HPDE6-E6E7 (cell line): ENCODE measurements around the gene ABI3BP.
"Not testable (repeated sequence)": the region's sequence is repeated elsewhere in the genome, so short reads cannot be mapped to it uniquely, and the experiment has no call there.

ENCODE experiments used
- DNase-seq: peaks from one replicate; pipeline ENCODE4 v3.0.0; 2011; ENCODE audit warnings: missing footprints; ENCODE audit errors: extremely low spot score

The ABI3BP gene

DNA sequence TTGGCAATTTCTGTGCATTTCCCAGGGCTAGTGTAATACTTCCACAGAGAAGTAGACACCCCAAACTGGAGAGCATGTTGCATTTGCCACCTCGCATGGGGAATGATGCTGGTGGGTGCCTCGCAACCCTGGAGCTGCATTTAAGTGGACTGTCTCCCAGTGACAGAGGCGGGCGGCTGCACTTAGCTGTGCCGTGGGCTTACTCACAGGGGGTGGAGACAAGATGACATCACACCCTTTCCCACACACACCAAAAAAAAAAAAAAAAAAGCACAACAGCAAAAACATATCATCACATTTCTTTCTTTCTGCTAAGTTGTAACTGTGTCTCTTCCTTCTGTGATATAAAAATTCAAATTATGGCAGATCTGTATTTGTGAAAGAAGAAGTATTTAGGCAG lies at the start of gene ABI3BP:
ABI3BP (minus strand) TSS at position 113 of the 400 bp plus-strand sequence; CDS start at position 76, 37 bp downstream.
- peak; percentile 76 for DNase-seq

DNA sequence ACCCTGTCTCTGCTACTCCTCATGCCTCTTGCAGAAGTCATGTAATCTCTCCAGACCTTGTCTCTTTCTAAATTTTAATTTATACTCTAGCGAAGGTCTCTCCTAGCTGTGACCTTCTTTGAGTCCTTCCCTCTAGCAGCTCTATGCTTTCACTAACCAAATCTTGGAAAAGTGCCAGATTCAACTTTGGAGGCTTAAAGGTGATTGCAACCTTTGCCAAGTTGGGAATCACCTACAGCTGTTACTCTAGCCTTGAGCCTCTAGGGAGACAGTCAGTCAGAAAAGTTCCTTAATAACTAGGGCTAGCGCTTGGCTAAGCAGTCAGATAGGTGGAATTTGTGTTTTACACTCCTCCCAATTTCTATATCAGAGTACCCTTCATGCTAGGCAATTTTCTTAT lies 46.1 kb upstream of the ABI3BP start:
- DNase-seq = no peak

- no peak for DNase-seq
Measured at GRCh38 chr3:101038880-101039279, 45.7 kb upstream of the ABI3BP start.

- no peak for DNase-seq
Measured at GRCh38 chr3:101038393-101038792, 45.2 kb upstream of the ABI3BP start.

GRCh38 chr3:101037613-101038012 lies 44.4 kb upstream of the ABI3BP start:
- no peak for DNase-seq

DNA sequence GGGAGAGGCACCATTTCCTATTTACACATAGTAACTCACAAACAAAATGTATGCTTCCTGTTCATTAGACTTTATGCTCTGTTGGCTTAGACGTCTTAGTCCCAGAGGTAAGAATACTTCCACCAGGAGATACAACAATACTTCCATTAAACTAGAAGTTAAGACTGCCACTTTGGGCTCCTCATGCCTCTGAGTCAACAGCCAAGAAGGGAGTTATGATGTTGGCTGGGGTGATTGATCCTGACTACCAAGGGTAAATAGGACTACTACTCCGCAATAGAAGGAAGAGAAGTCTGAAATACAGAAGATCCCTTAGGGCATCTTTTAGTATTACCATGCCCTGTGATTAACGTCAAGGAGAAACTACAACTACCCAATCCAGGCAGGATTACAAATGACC lies 43.5 kb upstream of the ABI3BP start:
- no peak for DNase-seq

- DNase-seq = peak; percentile 52
Measured at GRCh38 chr3:101036213-101036618, 43.0 kb upstream of the ABI3BP start.

DNA sequence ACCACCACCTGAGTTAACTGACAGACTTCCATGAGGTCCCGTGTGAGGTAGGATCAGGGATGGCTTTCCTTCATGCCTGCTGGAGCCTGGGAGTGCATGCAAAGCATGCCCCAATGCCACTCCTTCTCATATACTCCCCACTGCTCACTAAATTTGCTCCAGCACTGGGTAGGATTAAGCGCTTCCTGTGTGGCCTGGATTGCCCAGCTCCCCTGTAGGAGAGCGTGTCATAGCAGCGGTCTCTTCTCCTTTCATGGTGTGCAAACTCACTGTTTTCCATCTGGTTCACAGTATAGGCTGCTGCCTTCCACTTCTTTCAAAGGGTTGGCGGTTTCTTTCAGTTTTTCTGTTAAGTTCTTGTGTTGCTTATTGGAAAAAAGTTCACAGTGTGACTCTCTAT lies 34.1 kb upstream of the ABI3BP start:
- no peak for DNase-seq

DNA sequence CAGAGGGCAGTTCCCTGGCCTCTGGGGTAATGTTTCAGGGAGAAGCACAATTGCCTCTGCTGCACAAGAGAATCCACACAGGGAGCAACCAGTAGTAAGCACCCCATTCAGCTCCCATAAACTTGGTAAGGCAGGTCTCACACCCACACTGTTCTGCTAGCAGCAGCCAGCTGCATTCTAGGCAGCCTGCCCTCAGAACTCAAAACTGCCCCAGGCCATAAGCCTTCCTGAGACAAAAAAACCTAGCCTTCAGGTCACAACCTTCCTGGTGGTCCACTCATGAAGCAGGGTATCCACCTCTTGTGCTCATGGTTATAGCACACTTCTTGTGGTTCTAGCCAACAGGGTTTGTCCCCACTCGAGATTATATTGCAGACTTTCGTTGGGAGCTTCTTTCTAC lies 33.7 kb upstream of the ABI3BP start:
- DNase-seq = no peak

DNA sequence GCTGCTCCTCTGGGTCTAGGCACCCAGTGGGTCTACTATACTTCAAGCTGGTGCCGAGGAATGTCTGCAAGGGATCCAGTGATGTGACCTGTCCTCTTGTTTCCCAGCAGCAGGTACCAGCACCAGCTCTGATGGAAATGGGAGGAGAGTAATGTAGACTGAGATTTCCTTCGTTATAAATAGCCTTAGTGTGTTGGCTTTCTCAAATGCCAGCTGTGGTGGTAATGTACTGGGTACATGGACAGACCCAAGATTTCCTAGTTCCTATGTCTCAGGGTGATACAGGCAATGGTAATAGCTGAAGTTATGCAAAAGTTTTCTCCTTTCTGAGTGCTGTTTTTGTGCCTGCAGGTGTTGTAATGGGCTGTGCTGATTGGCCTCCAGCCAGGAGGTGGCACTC lies 33.0 kb upstream of the ABI3BP start:
- no peak for DNase-seq

DNA sequence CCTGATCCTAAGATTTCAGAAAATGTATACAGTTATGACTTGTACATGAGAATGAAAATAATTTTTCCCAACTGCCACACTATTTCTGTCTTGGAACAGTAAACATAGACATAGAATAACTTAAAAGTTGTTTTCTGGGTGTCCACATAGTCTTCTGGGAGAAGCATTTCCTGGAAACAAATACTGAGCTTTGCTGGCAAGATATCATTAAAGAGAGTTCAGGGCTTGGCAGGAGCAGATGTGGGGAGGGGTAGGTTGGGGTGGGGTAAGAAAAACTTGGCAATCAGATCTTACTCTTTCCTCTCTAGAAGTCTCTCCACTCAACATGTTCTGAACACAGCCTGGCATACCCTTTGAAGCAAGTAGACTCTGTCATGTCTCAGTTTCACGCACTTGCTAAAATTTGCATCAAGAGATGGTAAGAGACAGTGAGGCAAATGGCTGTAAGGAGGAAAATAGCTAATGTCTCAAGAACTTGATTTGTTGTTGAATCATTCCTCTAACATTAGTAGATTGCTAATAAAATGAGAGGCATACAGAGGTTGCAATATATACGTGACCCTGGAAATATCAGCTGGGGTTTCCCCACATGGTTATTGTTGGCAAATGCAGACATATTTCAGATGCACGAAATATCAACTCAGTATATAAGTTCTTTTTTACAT lies 27.3 kb upstream of the ABI3BP start:
- no peak for DNase-seq

DNA sequence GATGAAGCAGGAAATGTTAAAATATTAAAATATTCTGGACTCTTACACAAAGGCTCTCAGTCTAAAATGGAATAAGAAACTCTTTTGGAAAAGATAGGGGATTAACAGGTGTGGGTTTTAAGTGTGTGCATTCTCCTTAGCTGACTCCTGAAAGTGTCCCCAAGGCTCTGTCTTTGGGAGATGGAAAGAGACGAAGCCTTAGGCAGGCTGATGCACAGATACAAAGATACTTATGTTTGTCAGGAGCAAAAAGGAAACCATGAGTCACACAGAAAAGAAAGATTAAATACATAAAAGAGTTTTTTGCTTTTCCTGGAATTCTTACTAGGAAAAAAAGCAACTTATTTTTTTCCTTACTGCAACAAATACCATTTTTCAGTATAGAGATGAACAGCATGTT lies 23.8 kb upstream of the ABI3BP start:
- no peak for DNase-seq

- DNase-seq = not testable (repeated sequence)
Measured at GRCh38 chr3:101012312-101012711, 19.1 kb upstream of the ABI3BP start.

GRCh38 chr3:101011136-101011535 lies 17.9 kb upstream of the ABI3BP start:
- no peak for DNase-seq

DNA sequence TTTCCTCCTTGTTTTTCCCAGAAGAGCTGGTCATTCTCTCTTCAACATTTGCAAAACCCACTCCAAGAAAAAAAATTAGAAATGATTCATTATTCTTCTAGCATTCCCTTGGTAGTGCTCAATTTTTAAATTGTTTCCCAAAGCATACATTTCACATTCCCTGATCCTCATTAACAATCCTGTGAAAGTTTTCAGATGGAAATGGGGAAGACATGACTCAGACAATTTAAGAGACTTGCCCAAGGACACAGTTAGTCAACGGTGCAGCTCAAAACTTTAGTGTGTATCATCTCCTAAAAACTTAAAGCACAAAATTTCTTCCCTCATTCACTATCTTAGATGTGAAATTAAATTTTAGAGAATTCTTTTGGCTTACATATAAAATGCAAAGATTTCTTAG lies 17.1 kb upstream of the ABI3BP start:
- no peak for DNase-seq

DNA sequence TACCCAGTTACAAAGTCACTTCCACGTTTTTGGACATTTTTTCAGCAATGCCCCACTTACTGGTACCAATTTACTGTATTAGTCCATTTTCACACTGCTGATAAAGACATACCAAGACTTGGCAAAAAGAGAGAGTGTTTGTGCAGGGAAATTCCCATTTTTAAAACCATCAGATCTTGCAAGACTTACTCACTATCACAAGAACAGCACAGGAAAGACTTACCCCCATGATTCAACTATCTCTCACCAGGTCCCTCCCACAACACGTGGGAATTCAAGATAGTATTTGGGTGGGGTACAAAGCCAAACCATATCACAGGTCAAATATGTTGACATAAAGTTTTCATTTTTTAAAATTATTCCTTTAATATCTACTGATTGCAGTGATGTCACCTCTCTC lies 16.2 kb upstream of the ABI3BP start:
- DNase-seq = no peak

DNA sequence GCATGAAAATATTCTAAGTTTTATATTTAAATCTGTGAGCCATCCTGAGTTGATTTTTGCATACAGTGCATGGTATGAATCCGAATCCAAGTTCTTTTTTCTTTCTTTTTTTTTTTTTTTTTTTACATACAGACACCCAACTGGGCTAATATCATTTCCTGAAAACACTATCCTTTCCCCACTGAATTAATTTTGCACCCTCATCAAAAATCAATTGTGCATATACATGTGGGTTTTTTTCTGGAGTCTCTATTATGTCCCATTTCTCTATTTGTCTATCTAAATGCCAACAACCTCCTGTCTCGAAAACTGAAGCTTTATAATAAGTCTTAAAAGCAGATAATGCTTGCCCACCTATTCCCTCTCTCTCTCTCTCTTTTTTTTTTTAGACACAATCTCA lies 5.9 kb upstream of the ABI3BP start:
- no peak for DNase-seq

DNA sequence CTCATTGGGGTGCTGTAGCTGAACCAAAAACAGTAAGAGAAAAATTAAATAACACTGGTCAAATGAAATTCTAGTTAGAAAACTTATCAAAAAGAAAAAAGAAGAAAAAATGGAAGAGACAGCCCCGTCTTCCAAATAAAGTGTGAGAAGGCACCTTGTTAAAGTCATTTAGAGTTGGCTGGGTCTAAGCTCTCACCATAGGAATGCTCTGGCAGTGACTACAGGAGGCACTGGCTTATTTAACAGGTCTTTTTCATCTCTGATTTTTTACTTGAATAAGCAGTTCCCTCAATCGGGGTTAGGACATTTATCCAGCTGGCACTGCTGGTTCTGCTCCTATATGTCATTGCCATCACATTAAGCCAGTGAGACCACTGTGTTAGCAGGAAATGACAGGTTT lies 1.6 kb upstream of the ABI3BP start:
- DNase-seq = no peak

DNA sequence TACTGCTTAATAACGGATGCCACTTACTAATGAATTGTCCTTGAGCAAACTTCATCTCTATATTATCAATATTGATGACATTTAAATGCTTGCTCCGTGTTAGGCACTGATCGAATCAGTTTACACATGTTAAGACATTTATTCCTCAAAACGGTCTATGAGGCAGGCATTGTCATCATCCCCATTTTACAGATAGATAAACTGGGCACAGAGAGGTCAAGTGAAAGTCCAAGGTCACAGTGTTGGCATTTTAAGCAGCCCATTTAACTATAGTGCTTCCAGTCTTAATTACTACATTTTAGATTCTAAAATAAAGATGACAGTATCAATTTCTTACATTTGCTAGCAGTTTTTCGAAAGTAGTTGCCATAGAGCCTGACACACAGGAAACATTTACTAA lies 966 bp upstream of the ABI3BP start:
- no peak for DNase-seq

DNA sequence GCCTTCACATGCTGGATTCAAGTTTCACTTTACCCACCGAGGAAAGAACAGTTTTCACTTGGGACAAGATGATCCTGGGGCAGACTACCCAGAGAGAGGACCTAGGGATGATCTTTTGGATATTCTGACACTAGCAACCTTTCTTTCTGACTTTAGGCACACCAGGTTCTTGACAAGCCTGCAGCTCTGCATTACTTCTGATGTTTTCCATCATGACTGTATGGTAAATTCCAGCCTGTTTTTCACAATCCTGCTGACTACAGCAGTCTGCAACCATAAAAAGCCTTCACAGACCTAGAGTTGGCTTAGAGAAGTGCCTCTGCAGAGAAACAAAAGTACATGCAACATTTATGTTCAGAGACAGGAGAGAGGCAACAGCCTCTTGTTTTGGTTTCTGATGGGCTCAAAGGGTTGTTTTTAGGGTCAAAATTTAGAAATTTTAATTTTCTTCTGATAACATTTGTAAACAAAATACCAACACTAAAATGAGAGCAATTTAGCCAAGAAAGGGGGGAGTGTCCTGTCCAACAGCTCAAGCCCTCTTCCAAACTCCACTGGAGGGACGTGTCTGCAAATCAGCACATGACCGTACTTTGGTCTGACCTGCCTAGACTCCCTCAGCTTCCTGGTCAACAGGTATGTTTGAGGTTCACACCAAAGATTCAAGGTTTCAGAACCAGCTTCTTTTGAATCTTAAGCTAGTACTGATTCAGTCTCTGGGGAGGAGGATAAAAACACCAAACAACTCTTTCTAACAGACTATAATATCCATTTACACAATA lies 799 bp downstream of the ABI3BP start:
- peak; percentile 19 for DNase-seq

GRCh38 chr3:100988080-100988479 lies 5.1 kb downstream of the ABI3BP start:
- no peak for DNase-seq

DNA sequence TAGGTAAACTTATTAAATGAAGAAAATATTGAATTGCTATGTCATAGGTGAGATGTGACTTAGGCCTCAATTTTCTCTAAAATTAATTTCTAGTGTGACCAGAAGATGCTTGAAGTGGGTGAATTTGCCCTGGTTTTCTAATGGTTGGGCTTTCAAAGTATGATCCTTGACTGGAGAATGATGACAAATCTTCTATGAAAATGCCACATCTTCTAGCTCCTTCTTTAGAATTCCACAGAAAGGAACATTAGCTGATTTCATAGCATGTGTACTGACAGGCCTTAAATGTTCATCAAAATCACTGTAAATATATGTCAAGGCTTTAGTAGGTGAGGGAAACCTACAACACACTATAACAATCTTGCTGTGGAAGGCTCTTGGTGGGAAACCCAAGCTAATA lies 8.9 kb downstream of the ABI3BP start:
- no peak for DNase-seq

DNA sequence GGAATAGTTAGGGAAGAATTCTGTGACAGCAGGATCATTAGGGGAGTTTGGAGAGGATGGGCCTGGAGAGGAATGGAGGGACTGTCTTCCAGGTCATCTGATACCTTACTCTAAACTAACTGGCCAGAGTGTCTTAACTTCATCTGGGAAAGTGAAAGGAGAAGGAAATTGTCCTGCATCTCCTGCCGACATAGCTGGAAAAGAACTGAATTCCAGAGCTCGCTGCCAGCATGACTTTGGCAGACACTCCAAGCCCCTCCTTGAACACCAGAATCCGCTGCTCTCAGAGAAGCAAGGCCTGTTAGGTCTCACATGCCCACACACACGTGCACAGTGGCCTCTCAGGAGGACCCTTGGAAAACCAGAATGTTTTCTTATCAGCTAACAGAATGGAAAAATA lies 10.5 kb downstream of the ABI3BP start:
- DNase-seq = no peak
